HG03097 (cell line): ENCODE results near the gene STARD9.

ENCODE experiments used
- ATAC-seq: cut with Tn5 transposase; IDR thresholded peaks from one replicate; pipeline ENCODE4 v1.9.1; 2021; ENCODE audit not compliant: unreplicated experiment, low FRiP score

The STARD9 gene

DNA sequence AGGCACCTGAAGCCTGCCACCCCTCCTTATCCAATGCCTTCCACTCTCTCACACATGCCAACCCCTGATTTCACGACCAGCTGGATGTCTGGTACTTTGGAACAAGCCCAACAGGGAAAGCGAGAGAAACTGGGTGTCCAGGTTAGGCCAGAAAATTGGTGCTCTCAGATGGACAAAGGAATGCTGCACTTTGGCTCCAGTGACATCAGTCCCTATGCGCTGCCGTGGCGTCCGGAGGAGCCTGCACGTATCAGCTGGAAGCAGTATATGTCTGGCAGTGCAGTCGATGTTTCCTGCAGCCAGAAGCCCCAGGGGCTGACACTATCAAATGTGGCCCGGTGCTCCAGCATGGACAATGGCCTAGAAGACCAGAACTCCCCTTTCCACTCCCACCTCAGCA lies 116.4 kb downstream of the STARD9 start:
- ATAC-seq = no peak

DNA sequence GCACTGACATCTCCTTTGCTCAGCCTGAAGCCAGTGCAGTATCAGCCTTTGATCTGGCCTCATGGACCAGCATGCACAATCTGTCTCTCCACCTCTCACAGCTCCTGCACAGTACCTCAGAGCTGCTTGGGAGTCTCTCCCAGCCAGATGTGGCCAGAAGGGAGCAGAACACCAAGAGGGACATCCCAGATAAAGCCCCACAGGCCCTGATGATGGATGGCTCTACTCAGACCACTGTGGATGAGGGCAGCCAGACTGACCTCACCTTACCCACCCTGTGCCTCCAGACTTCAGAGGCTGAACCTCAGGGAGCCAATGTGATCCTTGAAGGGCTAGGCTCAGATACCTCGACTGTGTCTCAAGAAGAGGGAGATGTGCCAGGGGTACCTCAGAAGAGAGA lies 117.1 kb downstream of the STARD9 start:
- no peak for ATAC-seq

DNA sequence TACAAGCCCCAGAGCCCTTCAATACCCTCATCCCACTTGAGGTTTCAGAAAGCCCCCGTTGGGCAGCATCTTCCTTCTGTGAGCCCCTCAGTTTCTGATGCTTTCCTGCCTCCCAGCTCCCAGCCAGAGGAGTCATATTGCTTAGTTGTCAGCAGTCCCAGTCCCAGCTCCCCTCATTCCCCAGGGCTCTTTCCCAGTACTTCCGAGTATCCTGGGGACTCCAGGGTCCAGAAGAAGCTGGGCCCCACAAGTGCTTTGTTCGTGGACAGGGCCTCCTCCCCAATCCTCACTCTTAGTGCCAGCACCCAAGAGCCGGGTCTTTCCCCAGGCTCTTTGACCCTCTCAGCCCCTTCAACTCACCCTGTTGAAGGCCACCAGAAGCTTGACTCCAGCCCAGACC lies 117.6 kb downstream of the STARD9 start:
- ATAC-seq = no peak

DNA sequence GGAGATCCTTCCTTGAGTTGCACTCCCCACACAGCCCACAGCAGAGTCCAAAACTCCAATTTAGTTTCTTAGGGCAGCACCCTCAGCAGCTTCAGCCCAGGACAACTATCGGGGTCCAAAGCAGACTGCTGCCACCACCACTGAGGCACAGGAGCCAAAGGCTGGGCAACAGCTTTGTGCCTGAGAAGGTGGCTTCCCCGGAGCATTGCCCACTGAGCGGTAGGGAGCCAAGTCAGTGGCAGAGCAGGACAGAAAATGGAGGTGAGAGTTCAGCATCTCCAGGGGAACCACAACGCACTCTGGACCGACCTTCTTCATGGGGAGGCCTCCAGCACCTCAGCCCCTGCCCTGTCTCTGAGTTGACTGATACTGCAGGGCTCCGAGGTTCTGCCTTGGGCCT lies 118.1 kb downstream of the STARD9 start:
- no peak for ATAC-seq

DNA sequence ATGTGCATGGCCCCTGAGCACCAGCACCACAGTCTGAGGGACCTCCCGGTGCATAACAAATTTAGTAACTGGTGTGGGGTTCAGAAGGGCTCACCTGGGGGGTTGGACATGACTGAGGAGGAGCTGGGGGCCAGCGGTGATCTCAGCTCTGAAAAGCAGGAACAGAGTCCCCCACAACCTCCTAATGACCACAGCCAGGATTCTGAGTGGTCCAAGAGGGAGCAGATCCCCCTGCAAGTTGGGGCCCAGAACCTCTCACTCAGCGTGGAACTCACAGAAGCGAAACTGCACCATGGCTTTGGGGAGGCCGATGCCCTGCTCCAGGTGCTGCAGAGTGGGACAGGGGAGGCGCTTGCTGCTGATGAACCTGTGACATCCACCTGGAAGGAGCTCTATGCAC lies 118.5 kb downstream of the STARD9 start:
- no peak for ATAC-seq

DNA sequence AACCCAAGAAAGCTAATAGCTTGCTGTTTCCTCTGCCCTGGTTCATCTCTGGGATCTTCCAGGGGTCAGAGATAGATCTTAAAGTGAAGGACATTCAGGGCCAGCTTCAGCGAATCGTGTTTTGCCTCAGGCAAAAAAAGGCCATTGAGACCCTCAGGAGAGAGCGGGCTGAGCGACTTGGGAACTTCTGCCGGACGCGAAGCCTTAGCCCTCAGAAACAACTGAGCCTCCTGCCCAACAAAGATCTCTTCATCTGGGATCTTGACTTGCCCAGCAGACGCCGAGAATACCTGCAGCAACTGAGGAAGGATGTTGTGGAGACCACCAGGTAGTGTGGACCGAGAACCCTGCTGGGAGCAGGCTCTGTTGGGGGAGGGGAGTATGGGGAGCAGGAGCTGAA lies 119.0 kb downstream of the STARD9 start:
- ATAC-seq = no peak

DNA sequence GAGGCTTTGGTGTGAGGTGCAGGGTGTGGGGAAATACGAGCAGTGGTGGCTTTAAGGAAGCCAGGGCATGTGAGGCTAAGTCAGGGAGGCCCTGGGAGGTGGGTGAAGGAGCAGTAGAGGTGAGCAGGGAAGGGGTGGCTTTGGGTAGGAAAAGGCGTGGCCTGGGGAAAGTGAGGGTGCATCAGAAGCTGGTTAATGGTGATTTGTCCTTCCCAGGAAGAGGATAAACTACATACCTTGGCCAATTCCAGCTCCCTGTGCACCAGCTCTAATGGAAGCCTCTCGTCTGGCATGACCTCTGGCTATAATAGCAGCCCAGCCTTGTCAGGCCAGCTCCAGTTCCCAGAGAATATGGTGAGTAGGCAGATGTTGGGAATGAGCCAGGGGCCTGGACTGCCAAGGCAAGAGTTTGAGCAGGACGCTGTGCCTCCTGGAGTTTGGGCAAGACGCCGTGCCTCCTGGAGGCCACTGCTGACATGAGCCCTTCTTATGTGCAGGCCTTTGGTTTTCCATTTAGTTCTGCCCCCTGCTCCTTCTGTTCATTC lies 120.2 kb downstream of the STARD9 start:
- no peak for ATAC-seq

DNA sequence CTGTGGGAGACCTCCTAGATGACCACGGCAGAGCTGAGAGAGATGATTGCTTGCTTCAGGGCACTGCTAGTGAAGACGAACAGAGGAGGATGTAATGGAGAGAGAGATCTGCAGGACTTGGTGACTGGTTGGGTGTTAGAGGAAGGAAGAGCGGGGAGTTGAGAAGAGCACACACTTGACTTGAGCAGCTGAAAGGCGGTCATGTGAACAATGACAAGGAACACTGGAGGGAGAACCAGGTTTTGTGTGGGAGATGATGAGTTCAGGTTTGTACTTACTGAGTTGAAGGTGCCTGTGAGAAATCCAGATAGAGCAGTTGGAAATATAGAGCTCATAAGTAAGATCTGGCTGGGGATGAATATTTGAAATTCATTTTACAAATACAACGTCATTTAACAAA lies 121.2 kb downstream of the STARD9 start:
- ATAC-seq = no peak

DNA sequence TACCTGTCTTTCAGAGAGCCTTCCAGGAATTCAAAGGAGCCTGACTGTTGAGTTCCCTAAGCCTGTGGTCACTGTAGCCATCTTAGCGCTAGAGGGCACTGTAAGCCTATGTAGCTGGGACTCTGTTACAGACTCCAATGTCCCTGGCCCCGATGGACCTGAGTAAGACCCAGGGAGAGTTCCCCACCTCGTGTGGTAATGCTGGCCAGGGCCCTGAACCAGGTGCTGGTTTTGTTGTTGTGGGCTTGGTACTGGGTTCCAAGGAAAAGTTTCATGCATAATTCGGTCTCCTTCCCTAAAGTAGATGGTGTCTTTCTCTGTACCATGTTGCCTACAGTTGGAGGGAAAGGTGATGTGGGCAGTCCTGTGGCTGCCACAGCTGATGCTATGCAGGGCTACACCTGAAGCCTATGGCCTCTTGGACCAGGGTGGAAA lies 129.1 kb downstream of the STARD9 start:
- ATAC-seq = no peak

DNA sequence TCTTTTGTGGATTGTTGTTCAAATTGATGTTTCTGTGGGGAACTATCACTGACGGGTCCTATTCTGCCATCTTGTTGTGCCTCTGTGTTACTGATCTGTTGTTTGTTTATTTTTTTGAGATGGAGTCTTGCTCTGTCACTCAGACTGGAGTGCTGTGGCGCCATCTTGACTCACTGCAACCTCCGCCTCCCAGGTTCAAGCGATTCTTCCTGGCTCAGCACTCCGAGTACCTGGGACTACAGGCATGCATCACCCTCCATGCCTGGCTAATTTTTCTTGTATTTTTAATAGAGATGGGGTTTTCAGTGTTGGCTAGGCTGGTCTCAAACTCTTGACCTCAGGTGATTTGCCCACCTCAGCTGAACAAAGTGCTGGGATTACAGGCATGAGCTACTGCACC lies 129.9 kb downstream of the STARD9 start:
- ATAC-seq = no peak

DNA sequence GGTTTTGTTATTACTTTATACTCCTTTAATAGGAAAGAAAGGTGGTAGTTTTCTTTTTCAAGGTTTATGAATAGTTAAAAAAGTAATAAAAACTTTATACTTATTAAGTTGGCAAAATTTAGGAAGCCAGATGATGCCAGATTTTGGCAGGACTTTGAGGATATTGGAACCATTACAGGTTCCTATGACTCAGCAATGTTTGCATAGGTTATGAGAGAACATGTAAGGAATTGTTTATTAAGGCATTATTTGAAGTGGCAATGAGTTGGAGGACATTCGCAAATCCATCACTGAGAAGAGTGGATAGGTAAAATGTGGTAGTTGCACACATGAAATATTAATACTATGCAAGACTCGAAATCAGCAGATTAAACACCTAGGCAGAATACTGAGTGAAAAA lies 131.7 kb downstream of the STARD9 start:
- ATAC-seq = no peak

DNA sequence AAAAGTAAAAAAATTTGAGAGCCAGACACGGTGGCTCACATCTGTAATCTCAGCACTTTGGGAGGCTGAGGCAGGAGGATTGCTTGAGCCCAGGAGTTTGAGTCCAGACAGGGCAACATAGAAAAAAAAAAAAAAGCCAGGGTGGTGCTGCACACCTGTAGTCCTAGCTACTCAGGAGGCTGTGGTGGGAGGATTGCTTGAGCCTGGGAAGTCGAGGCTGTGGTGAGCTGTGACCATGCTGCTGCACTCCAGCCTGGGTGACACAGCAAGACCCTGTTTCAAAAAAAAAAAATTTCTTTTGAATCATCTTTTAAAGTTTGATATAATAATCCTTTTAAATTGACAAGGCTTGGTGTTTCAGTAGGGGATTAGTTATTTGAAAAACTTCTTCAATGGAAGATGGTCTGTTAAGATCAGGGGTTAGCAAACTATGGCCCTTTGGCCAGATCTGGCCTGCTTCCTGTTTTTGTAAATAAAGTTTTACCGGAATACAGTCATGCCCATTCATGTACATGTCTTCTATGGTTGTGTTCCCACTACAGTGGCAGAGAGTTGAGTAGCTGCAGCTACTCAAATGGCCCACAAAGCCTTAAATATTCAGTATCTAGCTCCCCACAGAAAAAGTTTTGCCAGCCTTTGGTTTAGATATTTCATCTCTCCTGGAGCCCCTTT lies 132.6 kb downstream of the STARD9 start:
- no peak for ATAC-seq

DNA sequence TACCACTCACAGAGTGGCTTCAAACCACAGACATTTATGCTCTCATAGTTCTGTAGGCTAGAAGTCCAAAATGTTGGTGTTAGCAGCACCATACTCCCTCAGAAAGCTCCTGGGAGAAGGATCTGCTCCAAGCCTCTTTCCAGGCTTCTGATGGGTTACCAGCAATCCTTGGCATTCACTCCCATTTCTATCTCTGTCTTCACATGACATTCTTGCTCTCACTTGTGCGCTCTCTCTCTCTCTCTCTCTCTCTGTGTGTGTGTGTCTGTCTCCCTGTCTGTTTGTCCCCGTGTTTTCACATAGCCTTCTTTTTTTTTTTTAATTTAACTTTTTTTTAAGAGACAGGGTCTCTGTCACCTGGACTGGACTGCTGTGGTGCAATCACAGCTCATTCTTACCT lies 135.3 kb downstream of the STARD9 start:
- no peak for ATAC-seq

DNA sequence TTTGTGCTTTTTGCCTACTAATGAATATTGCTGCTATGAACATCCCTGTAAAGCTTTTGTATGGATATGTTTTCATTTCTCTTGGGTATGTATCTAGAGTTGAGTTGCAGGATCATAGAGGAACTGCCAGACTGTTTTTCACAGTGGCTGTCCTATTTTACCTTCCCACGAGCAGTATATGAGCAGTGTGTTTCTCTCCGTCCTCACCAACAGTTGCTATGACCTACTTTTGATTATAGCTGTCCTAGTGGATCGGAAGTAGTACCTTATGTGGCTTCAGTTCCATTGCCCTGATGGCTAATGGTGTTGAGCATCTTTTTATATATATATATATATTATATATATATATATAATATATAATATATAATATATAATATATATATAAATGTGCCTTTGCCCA lies 136.3 kb downstream of the STARD9 start:
- no peak for ATAC-seq

DNA sequence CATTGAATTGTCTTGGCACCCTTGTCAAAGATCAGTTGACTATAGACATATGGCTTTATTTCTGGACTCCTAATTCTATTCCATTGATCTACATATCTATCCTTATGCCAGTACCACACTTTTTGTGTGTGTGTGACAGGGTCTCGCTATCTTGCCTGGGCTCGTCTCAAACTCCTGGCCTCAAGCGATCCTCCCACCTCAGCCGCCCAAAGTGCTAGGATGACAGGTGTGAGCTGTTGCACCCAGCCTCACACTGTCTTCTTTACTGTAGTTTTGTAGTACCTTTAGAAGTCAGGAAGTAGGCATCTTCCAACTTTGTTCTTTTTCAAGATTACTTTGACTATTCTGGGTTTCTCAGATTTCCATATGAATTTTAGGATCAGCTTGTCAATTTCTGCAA lies 137.2 kb downstream of the STARD9 start:
- ATAC-seq = no peak

DNA sequence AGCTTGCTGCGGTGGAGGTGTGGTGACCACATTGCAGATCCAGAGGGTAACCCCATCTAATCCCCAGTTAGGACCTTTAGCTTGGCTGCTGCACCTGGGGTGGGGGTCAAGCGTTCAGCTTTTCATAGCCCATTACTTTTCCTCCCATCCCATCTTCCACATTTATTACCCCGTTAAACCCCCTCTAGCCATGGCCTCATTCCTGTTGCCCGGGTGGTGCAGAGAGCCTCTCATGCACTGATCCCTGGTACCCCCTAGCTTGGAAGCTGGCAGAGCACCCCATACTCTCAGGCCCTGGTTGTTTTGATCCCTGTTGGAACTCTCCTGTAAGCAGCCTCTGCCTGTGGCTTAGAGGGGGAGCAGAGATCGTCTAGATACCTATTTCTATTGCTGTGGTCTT lies 140.7 kb downstream of the STARD9 start:
- ATAC-seq = no peak

DNA sequence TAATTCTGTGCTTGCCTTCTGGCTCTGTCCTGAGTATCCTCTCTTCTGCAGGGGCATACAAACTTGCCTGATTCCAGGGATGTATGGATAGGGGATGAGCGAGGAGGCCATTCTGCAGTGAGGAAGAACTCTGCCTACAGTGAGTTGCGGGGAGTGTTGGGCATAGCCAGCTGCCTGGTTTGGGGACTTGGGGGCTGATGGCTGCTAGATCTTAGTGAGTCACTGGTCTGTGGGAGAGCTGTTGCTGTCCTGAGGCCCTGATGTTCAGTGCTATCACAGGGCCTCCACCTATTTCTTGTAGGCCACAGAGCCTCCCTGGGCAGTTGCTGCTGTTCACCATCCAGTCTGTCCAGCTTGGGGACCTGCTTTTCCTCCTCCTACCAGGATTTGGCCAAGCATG lies 141.2 kb downstream of the STARD9 start:
- no peak for ATAC-seq

DNA sequence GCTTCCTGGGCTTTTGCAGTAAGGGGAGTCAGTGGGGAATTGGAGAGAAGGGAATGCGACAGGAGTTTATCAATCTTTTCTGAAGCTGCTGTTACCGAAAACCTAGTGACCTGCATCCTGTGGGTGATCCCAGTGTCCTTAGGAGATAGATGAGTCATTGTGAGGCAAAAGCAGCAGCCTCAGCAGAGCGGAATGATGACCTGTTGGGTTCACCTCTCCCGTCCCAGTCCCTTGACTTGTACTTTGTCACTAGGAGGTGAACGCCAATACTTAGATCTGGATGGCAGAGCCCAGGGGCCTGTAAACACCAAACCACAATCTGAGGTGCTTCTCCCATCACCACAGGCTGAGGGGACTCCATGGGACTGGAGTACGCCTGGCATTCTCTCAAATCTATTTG lies 143.6 kb downstream of the STARD9 start:
- ATAC-seq = no peak

DNA sequence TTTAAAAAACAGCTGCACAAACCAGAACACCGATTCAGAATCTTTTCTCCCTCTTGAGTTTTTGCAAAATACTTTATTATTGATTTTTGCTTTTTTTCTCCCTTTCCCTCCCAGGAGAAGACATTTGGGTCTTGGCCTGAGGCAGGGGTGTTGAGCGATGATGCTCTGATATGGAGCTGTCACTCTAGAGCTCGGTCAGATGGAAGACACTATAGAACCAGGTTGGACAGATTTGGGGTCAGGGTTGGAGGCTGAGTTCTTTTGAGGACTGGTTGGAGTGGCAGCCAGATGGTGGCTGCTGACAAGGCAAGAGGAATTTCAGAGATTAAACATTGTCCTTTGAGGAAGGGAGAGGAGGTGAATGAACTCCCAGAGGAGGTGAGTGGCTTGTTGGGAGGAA lies 144.7 kb downstream of the STARD9 start:
- ATAC-seq = no peak

DNA sequence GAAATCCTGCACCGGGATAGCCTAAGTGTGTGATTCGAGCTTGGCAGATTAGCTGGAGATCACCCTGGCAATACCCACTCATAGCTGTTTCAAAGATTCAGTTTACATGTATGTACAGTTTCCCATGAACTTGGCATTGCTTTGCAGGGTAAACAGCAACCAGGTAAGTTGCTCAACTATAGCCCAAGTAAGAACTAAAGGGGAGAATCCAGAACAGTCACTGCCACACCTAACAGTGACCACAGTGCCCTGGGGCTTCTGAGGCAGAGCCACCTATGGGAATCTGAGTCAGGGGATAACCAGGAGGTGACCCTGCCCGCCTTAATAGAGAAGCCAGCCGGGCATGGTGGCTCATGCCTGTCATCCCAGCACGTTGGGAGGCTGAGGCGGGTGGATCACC lies 145.6 kb downstream of the STARD9 start:
- ATAC-seq = no peak

DNA sequence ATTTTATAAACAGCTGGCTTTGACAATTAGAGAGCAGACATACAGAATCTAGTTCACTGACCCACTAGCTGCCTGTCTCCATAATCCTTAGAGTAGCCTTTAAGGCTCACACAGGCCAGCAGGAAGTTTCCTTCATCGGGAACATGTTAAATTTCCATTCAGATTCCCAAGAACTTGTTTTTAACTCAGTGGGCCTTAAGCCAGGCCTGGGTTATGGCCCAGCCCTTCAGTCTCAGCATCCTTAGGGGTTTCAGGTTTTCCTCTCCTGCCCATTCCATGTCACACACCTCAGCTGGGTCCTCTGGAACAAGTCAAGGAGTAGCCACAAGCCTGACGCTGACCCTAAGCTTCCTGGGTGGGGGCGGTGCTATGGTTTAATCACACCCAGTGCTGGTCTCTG lies 146.5 kb downstream of the STARD9 start:
- no peak for ATAC-seq

DNA sequence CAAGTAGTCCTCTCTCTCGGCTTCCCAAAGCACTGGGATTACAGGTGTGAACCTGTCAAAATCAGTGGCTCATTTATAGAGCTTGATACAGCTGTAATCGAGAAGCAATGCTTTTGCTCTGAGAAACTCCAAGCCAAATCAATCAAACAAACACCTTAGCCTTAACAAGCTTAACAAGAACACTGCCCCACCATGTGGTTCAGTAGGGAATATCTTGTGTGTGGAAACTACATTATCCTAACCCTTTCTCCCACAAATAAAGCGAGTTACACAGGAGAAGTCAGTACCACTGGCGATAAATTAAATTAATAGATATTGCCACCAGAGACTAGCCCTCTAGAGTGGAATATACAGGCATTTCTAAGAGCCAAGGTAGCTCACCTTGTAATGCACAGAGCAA lies 147.7 kb downstream of the STARD9 start:
- ATAC-seq = no peak

DNA sequence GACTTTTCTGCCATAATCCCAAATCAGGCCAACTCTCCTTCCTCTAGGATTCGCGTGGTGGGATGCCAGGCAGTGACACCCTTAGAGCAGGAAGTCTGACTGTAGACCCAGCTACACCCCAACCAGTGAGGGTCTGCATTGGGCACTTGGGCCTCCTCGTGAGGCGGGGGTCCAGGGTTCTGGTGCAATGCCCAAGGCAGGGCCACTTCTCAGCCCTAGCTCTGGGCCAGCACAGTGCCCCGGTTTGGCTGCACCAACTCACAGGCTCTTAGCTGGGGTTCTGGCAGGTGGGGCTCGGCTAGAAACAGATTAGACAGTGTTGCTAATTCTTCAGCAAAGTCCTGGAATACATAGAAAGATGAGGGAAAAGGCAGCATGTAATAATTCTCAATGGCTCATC lies 148.9 kb downstream of the STARD9 start:
- ATAC-seq = no peak
